SJSA1 (cell line): ENCODE data around the gene HAPLN2. TPM values are rescaled to one million over a fixed set of nuclear protein-coding genes. Genes with fewer than 3 reads are reported as not detected.
A peak's percentile ranks its signal among the peaks of the same experiment; 100 is the strongest.
"Not testable (repeated sequence)": the region's sequence is repeated elsewhere in the genome, so short reads cannot be mapped to it uniquely, and the experiment has no call there.

ENCODE experiments used
- DNase-seq, 2 experiments: peaks; one replicate each; pipeline ENCODE4 v3.0.0-alpha.2; 2015 to 2020; ENCODE audit warnings: low spot score in 2 of 2, low read depth in 1 of 2
- H3K27ac ChIP-seq: fragments of 250-450 bp; sonication (Bioruptor Pico); 2 replicates; pipeline ENCODE4 v1.5.1; 2020; ENCODE audit warnings: mild to moderate bottlenecking, moderate library complexity
- H3K27me3 ChIP-seq: fragments of 250-450 bp; sonication (Bioruptor Pico); replicated peaks from 2 replicates; pipeline ENCODE4 v1.5.1; 2020; ENCODE audit warnings: mild to moderate bottlenecking, moderate library complexity
- H3K36me3 ChIP-seq: fragments of 250-450 bp; sonication (Bioruptor Pico); 2 replicates; pipeline ENCODE4 v1.5.1; 2020; ENCODE audit warnings: mild to moderate bottlenecking
- H3K4me1 ChIP-seq: fragments of 250-450 bp; sonication (Bioruptor Pico); replicated peaks from 2 replicates; pipeline ENCODE4 v1.6.1; 2021; ENCODE audit warnings: mild to moderate bottlenecking
- H3K4me3 ChIP-seq: fragments of 250-450 bp; sonication (Bioruptor Pico); 2 replicates; pipeline ENCODE4 v1.5.1; 2020; ENCODE audit warnings: mild to moderate bottlenecking
- H3K9me3 ChIP-seq: fragments of 250-450 bp; sonication (Bioruptor Pico); replicated peaks from 2 replicates; pipeline ENCODE4 v1.5.1; 2020; ENCODE audit warnings: mild to moderate bottlenecking
- total RNA-seq: library from RNA; depleted of rRNA; stranded (reverse); fragments of >200 nt; shearing (Covaris generic); gene quantifications from 2 replicates; pipeline ENCODE4 v1.2.3, GENCODE V29; 2014

The HAPLN2 gene
- total RNA-seq, 1 experiment from 2014 or later = not detected

DNA sequence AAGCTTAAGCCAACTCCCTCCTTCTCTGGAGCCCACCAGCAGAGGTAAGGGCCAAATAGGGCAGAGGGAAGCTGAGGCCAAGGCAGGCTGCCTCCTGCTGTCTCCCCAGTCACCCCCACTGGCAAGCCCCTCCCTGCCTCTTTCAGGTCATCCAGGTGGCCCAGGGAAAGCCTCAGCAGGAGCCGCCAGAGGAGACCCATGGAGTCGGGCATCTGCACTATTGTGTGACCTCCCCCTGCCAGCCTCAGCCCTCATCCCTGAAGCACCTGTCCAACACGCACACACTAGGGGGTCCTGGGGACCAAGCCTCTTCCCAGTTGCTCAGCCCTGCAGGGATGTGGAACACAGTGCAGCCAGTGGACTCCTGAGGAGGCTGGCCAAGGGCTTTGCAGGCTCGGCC, 32.9 kb upstream of the HAPLN2 start:
- H3K36me3 ChIP-seq = no peaks in the 10 kb centered on the region
- DNase-seq = no peak
- H3K4me1 ChIP-seq = peaks cover 14% of the 10 kb centered on the region
- no peak overlapping the region for H3K27ac ChIP-seq
- no peak overlapping the region for H3K4me3 ChIP-seq
- H3K27me3 ChIP-seq = no peaks in the 10 kb centered on the region
- no peaks in the 10 kb centered on the region for H3K9me3 ChIP-seq

- no peaks in the 10 kb centered on the region for H3K27me3 ChIP-seq
- peaks cover 3% of the 10 kb centered on the region for H3K36me3 ChIP-seq
- H3K27ac ChIP-seq = no peak overlapping the region
- DNase-seq = no peak
- H3K9me3 ChIP-seq = no peaks in the 10 kb centered on the region
- peaks cover 18% of the 10 kb centered on the region for H3K4me1 ChIP-seq
- no peak overlapping the region for H3K4me3 ChIP-seq
Measured at GRCh38 chr1:156586892-156587477, 32.2 kb upstream of the HAPLN2 start.

GRCh38 chr1:156587927-156588326, 31.3 kb upstream of the HAPLN2 start:
- not testable (repeated sequence) for H3K27ac ChIP-seq, H3K9me3 ChIP-seq, H3K4me3 ChIP-seq, H3K27me3 ChIP-seq
- Histone ChIP-seq H3K4me1 (peaks cover 25% of the 10 kb centered on the region), H3K36me3 (peaks cover 11% of the 10 kb centered on the region)
- DNase-seq = peak in 1 of 2 experiments; percentile 59

GRCh38 chr1:156589546-156589945, 29.7 kb upstream of the HAPLN2 start:
- Histone ChIP-seq H3K4me1 (peaks cover 25% of the 10 kb centered on the region), H3K27ac (no peak overlapping the region), H3K4me3 (no peak overlapping the region), H3K27me3 (no peaks in the 10 kb centered on the region), H3K9me3 (no peaks in the 10 kb centered on the region), H3K36me3 (peaks cover 27% of the 10 kb centered on the region)
- no peak for DNase-seq

DNA sequence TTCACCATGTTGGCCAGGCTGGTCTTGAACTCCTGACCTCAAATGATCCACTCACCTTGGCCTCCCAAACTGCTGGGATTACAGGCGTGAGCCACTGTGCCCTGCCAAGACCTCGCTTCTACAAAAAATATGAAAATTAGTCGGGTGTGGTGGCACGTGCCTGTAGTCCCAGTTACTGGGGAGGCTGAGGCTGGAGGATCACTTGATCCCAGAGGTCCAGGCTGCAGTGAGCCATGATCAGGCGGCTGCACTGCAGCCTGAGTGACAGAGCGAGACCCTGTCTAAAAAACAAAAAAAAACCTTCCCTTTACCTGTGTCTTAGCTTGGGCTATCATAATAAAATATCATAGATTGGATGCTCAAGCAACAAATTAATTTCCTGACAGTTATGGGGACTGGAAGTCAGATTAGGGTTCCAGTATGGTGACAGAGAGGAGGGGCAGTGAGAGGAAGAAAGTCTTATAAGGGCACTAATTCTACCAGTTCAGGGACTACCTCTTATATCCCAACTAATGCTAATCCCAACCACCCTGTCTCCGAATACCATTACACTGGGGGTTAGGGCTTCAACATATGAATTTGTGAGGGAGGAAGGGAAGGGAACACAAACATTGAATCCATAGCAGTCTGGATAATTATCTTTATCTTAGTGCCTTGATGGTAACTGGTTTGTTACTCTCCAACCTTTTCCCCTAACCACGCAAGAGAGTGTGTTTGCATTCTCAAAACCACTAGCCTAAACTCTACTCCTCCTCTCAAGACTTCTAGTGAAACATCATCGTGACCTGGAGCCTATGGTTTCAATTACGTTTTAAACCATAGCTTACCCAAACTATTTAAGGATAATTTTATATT, 28.7 kb upstream of the HAPLN2 start:
- Histone ChIP-seq H3K36me3 (peaks cover 37% of the 10 kb centered on the region), H3K9me3 (no peaks in the 10 kb centered on the region), H3K4me1 (peaks cover 25% of the 10 kb centered on the region), H3K27me3 (no peaks in the 10 kb centered on the region), H3K27ac (peak overlapping the region; percentile 30; the same call in 1 of the 2 replicates), H3K4me3 (peak overlapping the region; percentile 72; the same call in 1 of the 2 replicates)
- DNase-seq = no peak

DNA sequence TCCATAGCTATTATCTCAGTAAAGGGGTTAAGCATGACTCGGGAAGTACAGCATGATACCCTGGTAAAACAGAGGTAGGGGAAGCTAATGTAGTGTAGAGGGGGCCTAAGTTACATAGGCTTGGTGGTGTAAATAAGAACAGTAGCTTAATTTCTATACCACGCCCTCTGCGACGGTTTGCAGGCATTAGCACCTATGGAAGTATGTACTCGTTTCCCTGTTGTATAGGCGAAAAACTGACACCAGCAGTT, 28.1 kb upstream of the HAPLN2 start:
- Histone ChIP-seq H3K4me3 (peak overlapping the region; percentile 72), H3K27ac (peak overlapping the region; percentile 30), H3K27me3 (no peaks in the 10 kb centered on the region), H3K36me3 (peaks cover 43% of the 10 kb centered on the region), H3K4me1 (peaks cover 25% of the 10 kb centered on the region), H3K9me3 (no peaks in the 10 kb centered on the region)
- no peak for DNase-seq

DNA sequence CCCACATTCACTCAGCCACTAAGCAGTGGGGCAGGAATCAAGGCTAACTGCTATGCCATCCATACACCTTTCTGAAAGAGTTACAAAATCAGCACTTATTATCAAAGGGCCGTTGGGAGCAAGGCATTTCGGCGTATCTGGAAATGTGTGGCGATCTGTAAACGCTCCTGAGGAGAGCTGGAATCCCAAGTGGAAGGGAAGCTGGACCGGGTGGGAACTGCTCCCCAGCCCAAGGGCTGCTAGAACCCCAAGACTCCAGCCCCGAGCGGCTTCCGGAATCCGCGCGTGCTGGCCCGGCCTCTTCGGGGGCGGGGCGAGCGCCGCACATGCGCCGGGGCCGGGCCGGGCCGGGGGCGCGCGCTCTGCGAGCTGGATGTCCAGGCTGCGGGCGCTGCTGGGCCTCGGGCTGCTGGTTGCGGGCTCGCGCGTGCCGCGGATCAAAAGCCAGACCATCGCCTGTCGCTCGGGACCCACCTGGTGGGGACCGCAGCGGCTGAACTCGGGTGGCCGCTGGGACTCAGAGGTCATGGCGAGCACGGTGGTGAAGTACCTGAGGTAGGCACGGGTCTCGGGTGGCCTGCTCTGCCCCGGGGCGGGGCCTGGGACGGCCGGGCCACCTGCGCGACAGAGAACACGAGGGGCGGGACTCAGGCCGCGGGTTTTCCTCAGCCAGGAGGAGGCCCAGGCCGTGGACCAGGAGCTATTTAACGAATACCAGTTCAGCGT, 27.6 kb upstream of the HAPLN2 start, which contains the start of gene NAXE:
NAXE (plus strand) TSS at position 345 of the 726 bp plus-strand sequence; CDS start at position 374, 29 bp downstream.
- Histone ChIP-seq H3K4me1 (peaks cover 25% of the 10 kb centered on the region), H3K9me3 (no peaks in the 10 kb centered on the region), H3K27ac (peak within 1 kb of the TSS; percentile 30), H3K4me3 (peak within 1 kb of the TSS; percentile 72), H3K27me3 (no peaks in the 10 kb centered on the region), H3K36me3 (peaks cover 47% of the 10 kb centered on the region)
- DNase-seq = peak; percentile 60 to 62

- H3K4me3 ChIP-seq = peak overlapping the region; percentile 72
- H3K27ac ChIP-seq = no peak overlapping the region
- no peak for DNase-seq
- no peaks in the 10 kb centered on the region for H3K27me3 ChIP-seq
- peaks cover 55% of the 10 kb centered on the region for H3K36me3 ChIP-seq
- peaks cover 25% of the 10 kb centered on the region for H3K4me1 ChIP-seq
- H3K9me3 ChIP-seq = no peaks in the 10 kb centered on the region
Measured at GRCh38 chr1:156592158-156592909, 26.9 kb upstream of the HAPLN2 start.

GRCh38 chr1:156592910-156593660, 26.1 kb upstream of the HAPLN2 start:
- Histone ChIP-seq H3K9me3 (no peaks in the 10 kb centered on the region), H3K36me3 (peaks cover 62% of the 10 kb centered on the region), H3K4me3 (no peak overlapping the region), H3K4me1 (peaks cover 19% of the 10 kb centered on the region), H3K27ac (no peak overlapping the region), H3K27me3 (no peaks in the 10 kb centered on the region)
- no peak for DNase-seq

- no peak for DNase-seq
Measured at GRCh38 chr1:156593661-156593989, 25.6 kb upstream of the HAPLN2 start.

DNA sequence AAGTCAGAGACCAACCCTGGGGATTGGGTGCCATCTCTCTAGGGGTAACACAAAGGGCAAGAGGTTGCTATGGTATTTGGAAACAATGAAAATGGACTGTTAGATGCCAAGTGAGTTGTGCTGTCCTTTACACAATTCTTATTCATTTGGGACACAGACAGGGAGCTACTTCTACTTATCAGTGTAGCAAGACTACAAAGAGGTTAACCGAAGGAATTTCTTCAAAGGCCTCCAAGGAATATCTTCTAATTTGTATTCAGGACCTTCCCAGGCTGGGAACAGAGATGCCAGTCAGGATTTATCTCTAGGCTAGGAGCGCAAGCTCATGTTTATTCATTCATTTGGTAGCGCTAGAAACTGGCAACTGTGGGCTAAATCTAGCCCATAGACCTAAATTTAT, 25.0 kb upstream of the HAPLN2 start:
- DNase-seq = no peak
- Histone ChIP-seq H3K27ac (no peak overlapping the region), H3K36me3 (peaks cover 68% of the 10 kb centered on the region), H3K9me3 (no peaks in the 10 kb centered on the region), H3K27me3 (no peaks in the 10 kb centered on the region), H3K4me3 (no peak overlapping the region), H3K4me1 (peaks cover 18% of the 10 kb centered on the region)

More at GRCh38 chr1:156593661-156593989, 25.6 kb upstream of the HAPLN2 start:
- H3K27me3 ChIP-seq = no peaks in the 10 kb centered on the region
- H3K4me1 ChIP-seq = peaks cover 18% of the 10 kb centered on the region
- no peaks in the 10 kb centered on the region for H3K9me3 ChIP-seq
- H3K27ac ChIP-seq = no peak overlapping the region
- no peak overlapping the region for H3K4me3 ChIP-seq
- peaks cover 68% of the 10 kb centered on the region for H3K36me3 ChIP-seq

- no peak for DNase-seq
- Histone ChIP-seq H3K27me3 (no peaks in the 10 kb centered on the region), H3K9me3 (no peaks in the 10 kb centered on the region), H3K27ac (no peak overlapping the region), H3K36me3 (peaks cover 74% of the 10 kb centered on the region), H3K4me1 (peaks cover 18% of the 10 kb centered on the region), H3K4me3 (no peak overlapping the region)
Measured at GRCh38 chr1:156595016-156595415, 24.2 kb upstream of the HAPLN2 start.

DNA sequence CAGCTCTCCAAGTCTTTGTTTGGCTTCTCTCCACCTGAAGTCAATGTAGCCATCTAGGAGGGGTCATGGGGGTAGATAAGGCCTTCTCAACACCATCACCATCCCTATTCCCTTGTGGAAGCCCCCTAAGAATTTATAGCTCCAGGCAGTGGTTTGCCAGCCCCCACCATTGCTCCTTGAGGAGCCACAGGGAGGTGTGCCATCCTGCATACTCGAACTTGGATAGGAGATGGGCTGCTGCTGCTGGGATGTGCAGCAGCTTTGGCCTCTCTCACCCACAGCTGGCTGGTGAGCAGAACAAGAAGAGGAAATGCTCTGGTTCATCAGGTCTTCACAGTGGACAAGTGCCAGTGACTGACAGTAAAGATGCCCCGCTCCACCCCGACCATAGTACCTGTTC, 22.8 kb upstream of the HAPLN2 start:
- Histone ChIP-seq H3K4me3 (no peak overlapping the region), H3K4me1 (peaks cover 10% of the 10 kb centered on the region), H3K27ac (no peak overlapping the region), H3K36me3 (peaks cover 74% of the 10 kb centered on the region), H3K9me3 (no peaks in the 10 kb centered on the region), H3K27me3 (no peaks in the 10 kb centered on the region)
- DNase-seq = no peak
